Left forelimb (tissue), 1 donor: ENCODE measurements around the gene KCNH5.

ENCODE experiments used
- DNase-seq: peaks from one replicate; pipeline ENCODE4 v3.0.0-alpha.2; 2018; ENCODE audit warnings: low spot score

The KCNH5 gene

DNA sequence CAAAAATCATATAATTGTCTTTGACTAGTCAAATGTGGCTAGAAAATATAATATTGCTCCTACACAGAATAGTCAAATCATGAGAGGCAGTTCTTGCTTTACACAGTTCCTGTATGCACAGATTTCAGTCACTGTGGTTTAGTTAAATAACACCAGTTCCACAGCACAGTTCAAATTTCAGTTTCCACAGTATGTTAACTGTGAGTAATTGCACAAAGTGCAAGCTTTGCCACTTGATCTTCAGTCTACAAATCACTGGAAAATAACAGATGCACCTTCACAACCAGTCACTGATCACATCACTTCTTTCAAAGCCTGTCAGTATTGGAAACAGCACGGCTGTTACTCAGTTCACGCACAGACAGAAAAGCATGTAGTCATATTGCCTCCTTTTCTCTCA lies 38.7 kb downstream of the KCNH5 start:
- no peak for DNase-seq

DNA sequence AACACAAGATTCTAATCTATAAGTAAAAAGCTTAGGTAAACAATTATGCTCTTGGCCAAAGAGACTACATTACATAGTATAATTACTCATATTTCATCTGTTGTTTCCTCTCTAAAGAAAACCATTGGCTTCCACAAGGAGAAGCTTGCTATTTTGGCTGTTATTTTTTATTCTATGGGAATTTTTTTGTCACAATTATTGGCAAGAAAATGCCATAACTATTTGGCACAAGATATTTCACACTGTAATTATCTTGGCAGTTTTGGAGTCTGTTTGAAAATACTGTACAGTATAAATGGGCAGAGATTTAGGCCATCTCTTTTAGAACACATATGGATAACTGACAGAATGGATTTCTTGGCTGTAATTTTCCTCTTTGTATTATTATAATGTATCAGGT lies 51.2 kb downstream of the KCNH5 start:
- DNase-seq = no peak

GRCh38 chr14:62988967-62989366 lies 56.3 kb downstream of the KCNH5 start:
- DNase-seq = no peak

DNA sequence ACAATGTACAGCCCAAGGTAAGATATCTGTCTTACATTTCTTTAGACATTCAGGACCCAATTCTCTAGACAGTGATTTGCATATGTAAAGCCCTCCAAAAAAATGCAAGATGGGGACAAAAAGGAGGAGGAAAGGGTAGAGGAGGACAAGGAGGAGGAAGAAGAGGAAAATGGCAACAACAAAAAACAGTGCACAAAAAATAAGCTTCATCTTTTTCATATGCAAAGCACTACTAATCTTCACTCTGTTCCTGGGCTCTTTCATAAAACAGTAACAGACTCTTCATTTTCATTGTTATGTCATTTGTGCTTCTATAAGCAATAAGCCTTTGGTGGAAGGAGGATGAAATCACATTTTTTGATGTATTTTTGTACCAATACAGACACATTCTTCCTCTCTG lies 61.4 kb downstream of the KCNH5 start:
- DNase-seq = no peak

DNA sequence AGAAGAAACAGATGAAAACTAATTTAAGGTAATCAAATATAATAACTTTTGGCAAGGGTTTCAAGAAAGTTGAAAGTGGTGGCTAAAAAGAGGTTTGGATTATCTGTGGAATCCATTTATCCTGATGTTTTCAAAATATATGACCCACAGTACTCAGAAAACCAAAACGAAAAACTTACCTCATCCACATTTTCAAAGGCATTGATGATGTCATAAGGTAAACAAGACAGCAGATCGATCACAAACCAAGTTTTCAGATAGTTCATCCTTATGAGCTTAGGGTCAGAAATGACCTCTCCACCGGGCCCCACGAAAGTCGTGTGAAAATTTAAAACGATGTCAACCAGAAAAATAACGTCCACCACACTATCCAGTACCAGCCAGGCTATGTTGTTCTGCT lies 64.6 kb downstream of the KCNH5 start:
- no peak for DNase-seq

DNA sequence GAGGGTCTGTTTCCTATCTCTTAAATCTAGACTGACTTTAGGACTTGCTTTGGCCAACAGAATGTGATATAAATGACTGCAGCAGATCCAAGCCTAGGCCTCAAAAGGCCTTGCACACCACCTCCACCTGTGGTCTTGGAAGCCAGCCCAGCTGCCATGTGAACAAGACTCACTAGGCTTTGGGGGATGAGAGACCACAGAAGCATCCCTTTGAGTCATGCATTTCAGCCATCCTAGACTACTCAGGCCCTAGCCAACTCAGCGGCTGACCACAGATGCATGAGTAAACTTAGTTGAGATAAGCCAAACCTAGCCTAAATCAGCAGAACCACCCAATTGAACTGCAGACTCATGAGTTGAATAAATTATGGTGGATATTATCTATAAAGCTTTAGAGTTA lies 87.7 kb downstream of the KCNH5 start:
- DNase-seq = no peak

- no peak for DNase-seq
Observed at GRCh38 chr14:62956413-62956812, 88.8 kb downstream of the KCNH5 start.

DNA sequence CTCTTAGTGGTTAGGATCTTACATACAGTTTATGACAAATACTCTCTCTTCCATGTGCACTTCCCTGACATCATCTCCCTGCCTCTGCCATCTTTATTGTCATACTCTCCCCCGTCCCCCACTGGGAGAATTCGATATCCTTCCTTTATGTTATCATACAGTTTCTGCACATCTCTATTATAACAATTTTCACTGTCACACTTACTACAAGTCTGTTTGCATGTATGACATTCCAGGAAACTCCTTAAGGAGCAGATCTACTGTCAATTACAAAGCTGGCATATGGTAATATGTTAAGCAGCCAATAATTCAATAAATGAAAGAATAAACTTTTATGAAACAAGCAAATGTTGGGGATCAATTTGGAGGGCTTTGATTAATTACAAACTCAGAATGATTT lies 91.1 kb downstream of the KCNH5 start:
- DNase-seq = no peak

DNA sequence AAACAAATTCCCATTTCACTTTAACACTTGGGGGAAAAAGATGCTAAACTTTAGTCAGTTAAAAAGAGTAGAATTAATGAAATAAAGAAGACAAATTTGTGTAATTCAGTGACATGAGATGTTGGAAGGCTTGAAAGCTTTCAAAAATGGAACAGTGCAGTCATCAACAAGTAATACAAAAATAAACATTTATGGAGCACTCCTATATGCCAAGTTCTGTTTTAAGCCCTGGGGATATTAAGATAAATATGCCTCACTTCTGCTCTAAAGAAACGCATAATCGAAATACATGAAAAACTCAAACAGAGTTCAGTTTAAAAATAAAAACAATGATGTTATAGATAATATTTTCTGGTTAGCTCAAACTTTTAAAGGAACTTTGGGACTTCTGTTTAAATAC lies 93.0 kb downstream of the KCNH5 start:
- no peak for DNase-seq

DNA sequence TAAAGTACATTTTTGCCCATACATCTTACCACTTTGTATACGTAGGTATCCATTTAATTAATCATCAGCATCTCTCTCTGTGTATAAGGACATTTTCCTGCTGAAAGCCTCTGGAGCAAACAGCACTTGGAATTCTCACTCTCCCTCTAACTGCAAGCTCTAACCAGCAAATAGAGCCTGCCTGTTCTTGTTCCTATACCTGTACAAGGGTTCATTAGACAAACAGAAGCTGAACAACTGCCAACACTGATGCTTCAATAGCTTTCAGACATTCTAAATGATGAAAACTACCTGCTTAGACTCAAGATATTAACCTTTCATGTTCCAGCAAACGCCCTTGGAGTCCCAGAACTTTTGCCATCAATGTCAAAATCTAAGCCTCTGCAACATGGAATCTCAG lies 98.0 kb downstream of the KCNH5 start:
- no peak for DNase-seq

GRCh38 chr14:62946221-62946620 lies 99.0 kb downstream of the KCNH5 start:
- no peak for DNase-seq

DNA sequence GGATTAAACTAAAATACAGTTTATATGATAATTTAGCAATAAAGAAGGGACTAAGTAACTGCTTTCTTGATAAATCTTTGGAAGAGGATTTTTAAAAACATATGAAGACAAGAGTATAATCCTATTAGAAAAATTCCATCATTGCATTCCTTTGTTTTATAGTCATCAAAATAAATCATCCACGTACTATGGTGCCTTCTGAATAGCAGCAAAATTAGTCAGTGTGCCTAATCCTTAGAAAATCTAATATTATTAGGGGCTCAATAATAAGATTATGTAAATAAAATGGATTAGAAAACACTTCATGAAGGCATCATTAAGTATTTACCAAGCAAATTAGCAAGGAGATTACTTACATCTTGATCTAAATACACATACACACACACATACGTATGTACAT lies 102.1 kb downstream of the KCNH5 start:
- DNase-seq = no peak

DNA sequence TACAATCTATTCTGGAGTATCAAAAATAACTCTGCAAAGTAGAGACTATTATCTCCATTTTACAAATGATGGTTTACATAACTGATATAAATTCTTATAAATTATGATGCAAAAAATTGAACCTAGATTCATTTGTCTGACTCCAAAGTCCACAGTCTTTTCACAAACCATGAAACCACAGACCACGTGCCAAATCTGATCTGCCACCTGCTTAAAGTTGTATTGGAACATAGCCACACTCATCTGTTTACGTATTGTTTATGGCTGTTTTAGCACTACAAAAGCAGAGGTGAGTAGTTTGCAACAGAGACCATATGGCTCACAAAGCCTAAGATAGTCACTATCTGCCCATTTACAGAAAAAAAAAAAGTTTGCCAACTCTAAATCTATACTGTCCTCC lies 105.3 kb downstream of the KCNH5 start:
- DNase-seq = no peak

DNA sequence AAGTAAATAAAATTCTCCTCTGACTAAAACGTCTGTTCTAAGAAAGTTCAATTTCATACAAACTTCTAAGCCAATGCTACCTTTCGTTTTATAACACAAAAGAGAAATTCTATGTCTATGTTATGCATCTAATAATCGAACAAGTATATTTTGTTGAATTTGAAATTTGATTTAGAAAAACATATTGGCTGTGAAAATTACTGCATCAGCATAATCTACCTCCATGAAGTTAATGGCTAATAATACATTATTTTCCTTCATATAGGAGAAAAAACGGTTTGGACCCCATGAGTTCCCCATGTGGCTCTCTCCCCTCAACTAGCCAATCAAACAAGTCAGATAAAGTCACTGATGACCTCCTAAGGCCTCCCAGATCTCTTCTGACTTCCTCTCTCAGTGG lies 106.5 kb downstream of the KCNH5 start:
- no peak for DNase-seq

DNA sequence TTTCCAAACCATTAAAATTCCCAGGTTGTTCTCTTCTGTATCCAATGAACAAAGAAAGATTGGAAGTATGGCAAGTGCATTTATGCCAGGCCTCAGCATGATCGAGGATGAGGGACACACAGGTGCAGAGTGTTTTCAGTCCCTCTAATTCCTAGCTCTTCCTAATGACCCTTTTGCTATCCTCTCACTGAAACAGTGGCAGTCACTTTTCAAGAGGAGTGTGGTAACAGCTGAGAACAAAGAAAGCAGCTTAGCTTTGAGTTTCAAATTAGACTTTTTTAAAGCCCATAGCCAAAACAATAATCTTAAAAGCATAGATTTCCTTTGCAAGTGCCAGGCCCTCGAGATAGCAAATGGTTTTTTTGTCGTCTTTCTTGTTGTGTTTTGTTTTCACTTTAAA lies 110.8 kb downstream of the KCNH5 start:
- no peak for DNase-seq

GRCh38 chr14:62921466-62921865 lies 123.8 kb downstream of the KCNH5 start:
- DNase-seq = no peak

DNA sequence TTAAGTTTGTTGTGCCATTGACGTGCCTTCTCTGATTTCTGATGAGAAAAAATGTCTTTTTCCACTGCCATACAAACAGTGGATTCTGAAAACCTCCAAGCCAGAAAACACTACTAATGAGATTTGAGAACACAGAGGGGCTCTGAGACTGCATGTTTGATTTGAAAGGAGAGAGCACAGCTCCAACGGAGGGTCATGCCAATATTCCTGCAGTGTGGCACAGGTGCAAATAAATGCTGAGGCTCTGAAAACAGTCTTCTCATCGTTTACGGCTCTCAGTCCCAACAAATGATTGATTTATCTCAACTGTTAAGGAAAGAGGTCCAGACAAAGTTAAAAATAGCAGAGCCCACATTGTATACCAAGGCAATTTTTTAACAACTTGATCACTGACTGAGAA lies 128.7 kb downstream of the KCNH5 start:
- no peak for DNase-seq

GRCh38 chr14:62914873-62915272 lies 130.4 kb downstream of the KCNH5 start:
- DNase-seq = no peak

DNA sequence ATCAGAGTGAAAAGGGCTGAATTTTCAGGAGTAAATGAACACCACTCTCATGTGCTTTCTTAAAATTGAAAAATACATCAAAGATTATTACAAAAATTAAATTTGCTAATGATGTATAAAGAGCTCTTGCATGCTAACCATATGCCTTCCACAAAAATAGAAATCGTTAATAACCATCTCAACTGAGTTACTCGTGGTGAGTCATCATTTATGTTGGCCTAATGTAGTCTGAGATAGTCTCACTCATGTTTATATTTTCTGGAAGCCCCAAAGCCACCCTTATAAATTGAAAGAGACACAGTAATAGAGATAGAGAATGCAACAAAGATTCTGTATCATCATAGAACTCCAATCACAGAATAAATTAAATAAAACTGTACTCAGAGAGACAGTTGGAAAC lies 131.2 kb downstream of the KCNH5 start:
- no peak for DNase-seq

- DNase-seq = no peak
Observed at GRCh38 chr14:62908506-62908905, 136.8 kb downstream of the KCNH5 start.

DNA sequence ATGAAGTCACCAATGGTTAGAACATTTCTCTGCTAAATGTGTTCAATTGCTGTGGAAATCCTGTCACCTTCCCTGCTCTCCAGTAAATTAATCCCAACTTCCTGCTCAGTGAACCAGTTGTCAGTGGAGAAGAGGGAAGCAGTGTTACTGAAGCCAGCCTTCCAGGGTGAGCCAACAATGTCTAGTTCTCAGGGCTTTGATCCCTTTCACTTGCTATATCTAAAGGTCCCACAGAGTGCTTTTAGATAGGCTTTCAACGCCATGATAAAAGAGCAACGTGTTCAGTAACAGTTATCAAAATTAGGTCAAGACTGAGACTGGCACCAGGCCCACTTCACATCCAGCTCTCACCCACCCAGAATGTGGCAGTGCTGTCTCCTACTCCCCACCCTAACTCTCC lies 139.7 kb downstream of the KCNH5 start:
- DNase-seq = no peak

DNA sequence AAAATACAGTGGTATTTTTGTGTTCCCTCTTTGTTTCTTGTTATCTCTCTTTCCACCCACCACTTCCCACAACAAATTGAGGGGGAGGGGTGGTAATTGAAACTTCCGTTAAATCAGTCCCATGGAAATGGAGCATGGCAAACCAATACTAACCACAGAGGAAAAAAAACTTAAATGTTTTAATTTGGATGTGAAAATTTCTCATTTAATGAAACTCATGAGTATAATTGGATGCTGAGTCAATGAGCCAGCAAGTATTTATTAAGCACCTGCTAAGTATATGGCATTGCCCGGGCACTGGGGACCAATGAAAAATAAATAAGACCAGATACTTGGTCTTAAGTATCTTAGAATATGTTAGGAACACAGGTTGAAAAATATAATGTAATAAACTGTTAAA lies 147.5 kb downstream of the KCNH5 start:
- DNase-seq = no peak

DNA sequence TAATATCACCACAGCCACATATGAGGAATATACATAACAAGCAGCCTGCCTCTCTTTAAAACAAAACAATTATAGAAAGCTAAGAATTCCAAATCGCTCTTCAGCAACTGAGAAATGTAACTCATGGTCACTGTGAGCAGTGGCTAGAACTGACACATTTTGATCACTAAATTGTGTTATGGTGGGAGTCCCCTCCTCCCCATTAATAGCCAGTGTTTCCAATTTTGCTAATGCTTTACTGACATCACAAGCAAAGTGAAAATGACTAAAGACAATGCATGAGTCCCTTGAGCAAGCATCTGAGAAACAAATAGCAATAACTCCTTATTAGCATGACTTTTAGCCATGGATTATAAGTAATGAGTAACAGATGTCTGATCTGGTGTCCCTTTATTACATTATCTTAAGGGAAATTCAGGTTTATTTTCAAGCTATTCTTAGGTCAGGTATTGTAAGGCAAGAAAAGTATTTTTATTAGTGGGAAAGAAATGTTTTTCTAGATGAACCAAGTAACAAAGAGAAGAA lies 148.3 kb downstream of the KCNH5 start:
- DNase-seq = no peak

DNA sequence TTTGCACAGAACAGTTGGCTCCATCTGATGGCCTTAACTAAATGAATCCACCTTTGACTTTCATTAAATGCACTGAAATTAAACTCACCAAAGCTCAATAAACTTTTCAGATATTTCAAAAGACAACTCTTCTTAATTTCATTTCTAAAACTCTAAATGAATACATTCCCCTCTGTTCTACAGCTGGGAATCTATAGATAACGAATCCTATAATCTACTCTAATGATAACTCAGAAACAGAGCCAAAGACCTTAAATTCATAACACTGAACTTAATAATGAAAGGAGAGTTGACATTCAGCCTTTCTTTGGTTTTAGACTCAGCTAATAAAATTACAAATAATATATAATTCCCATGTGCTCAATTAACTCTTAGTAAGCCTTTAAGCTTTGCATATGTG lies 150.5 kb downstream of the KCNH5 start:
- no peak for DNase-seq

DNA sequence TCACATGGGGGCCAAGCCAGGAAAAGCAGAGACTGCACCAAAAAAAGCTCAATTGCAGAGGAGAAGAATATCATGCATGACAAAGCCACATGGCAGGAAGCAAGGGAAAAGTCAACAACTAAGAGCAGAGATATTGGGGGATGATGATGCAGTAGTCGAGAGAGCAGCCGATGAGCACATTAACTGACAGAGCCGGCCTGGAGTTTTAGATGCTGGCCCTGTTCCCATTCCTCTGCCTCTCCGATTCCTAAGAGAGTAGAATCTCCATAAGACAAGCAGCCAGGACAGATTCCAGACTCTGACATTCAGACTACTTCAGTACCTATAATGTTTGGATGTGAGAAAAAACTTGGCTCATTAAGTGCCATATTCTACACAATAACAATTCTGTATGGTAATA lies 155.9 kb downstream of the KCNH5 start:
- no peak for DNase-seq
